ENCODE measurements around the gene PRKAR1B. TPM values are rescaled to one million over a fixed set of nuclear protein-coding genes. Genes with fewer than 3 reads are reported as not detected.

Gene PRKAR1B
- total RNA-seq, 1 donor from 2014 or later = 14.7 TPM

DNA sequence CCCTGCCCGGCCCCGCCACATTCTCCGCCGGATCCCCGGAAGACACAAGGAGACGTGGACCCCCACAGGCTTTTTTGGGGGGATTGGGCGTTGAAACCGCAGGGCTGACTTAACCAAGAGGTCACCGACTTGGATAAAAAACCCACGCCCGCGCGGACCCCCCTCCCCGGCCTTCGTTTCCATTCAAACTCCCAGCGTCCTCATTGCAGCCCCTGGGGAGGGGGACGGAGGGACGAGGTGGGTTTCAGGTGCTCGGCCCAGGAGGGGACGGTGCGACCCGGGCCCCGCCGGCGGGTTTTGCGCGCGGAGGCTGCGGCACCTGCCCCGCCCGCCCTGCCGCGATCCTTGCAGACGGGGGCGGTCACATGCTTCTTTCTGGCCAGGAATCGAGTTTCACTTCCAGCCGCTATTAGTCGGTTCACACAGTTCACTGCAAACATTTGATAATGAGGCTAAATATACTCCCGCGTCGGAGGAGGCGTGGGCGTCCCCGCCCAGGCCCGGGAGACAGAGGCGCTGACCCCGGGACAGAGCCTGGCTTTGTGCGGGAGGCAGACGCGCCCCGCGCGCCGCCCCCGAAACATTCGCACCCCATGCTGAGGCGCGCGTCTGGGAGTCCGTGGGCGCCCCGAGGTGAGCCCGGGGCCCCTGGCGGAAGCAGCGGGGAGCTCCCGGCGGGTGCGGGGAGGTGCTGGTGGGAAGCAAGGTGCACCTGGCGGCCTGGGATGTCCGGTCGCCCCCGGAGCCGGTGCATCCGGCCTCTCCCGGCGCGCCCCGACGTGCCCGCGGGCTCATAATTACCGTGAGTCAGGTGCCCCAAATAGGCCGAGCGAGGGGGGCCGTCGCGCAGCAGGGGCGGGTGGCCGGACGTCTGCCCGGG is 204.8 kb downstream of the PRKAR1B start:
- H3K27me3 Mint-ChIP-seq (ENCODE audit: low read depth, unreplicated experiment) = peaks cover 10% of the 10 kb centered on the region
- FAIRE-seq (no peak), DNase-seq (ENCODE audit: low read depth) (peak; percentile 50)
- no peak overlapping the region for H3K27ac ChIP-seq (ENCODE audit: low read depth, low read length)
- H3K9me3 Mint-ChIP-seq (ENCODE audit: unreplicated experiment) = peaks cover 3% of the 10 kb centered on the region
- H3K36me3 ChIP-seq (ENCODE audit: insufficient read depth, low read length) = no peaks in the 10 kb centered on the region
- TF ChIP-seq CTCF (IDR thresholded peaks at IDR 0.05; ENCODE audit: insufficient read depth, low read depth, low read length) = no peak
- peak; percentile 94 for TF ChIP-seq EZH2 (IDR thresholded peaks at IDR 0.05; ENCODE audit: insufficient read depth, low read length)
- H3K4me2 ChIP-seq (ENCODE audit: low read length) = peak overlapping the region; percentile 83
- peaks cover 18% of the 10 kb centered on the region for H4K20me1 ChIP-seq (ENCODE audit: insufficient read depth, low read length)
- no peaks in the 10 kb centered on the region for H3K4me1 Mint-ChIP-seq (ENCODE audit: low read depth, unreplicated experiment)
- peaks cover 20% of the 10 kb centered on the region for H3K27me3 ChIP-seq (ENCODE audit: insufficient read depth, low read length)
- H3K4me1 ChIP-seq (ENCODE audit: insufficient read depth, low read length) = peaks cover 19% of the 10 kb centered on the region
- H3K36me3 Mint-ChIP-seq (ENCODE audit: low read depth, unreplicated experiment) = no peaks in the 10 kb centered on the region
- H3K9me3 ChIP-seq (ENCODE audit: insufficient read depth, low read depth, low read length) = no peaks in the 10 kb centered on the region
- H3K79me2 ChIP-seq (ENCODE audit: insufficient read depth, low read length) = peaks cover 15% of the 10 kb centered on the region
- no peak overlapping the region for H3K9ac ChIP-seq (ENCODE audit: low read length)
- H3K4me3 Mint-ChIP-seq (ENCODE audit: unreplicated experiment) = no peak overlapping the region
- H3K4me3 ChIP-seq (ENCODE audit: insufficient read depth, low read depth, low read length) = peak overlapping the region; percentile 42
- H3K27ac Mint-ChIP-seq (ENCODE audit: unreplicated experiment) = no peak overlapping the region
- H2AFZ ChIP-seq (ENCODE audit: low read depth, low read length) = no peak overlapping the region

- H3K4me1 ChIP-seq (ENCODE audit: insufficient read depth, low read length) = peaks cover 19% of the 10 kb centered on the region
- no peak overlapping the region for H3K27ac ChIP-seq (ENCODE audit: low read depth, low read length)
- no peaks in the 10 kb centered on the region for H3K36me3 ChIP-seq (ENCODE audit: insufficient read depth, low read length)
- H3K4me3 ChIP-seq (ENCODE audit: insufficient read depth, low read depth, low read length) = peak overlapping the region; percentile 42
- no peaks in the 10 kb centered on the region for H3K9me3 ChIP-seq (ENCODE audit: insufficient read depth, low read depth, low read length)
- Mint-ChIP-seq H3K36me3 (ENCODE audit: low read depth, unreplicated experiment) (no peaks in the 10 kb centered on the region), H3K4me1 (ENCODE audit: low read depth, unreplicated experiment) (no peaks in the 10 kb centered on the region), H3K27ac (ENCODE audit: unreplicated experiment) (no peak overlapping the region), H3K27me3 (ENCODE audit: low read depth, unreplicated experiment) (peaks cover 10% of the 10 kb centered on the region), H3K4me3 (ENCODE audit: unreplicated experiment) (peak overlapping the region; percentile 71), H3K9me3 (ENCODE audit: unreplicated experiment) (peaks cover 2% of the 10 kb centered on the region)
- H3K4me2 ChIP-seq (ENCODE audit: low read length) = peak overlapping the region; percentile 83
- FAIRE-seq (no peak), DNase-seq (ENCODE audit: low read depth) (no peak)
- peaks cover 18% of the 10 kb centered on the region for H4K20me1 ChIP-seq (ENCODE audit: insufficient read depth, low read length)
- H3K9ac ChIP-seq (ENCODE audit: low read length) = peak overlapping the region; percentile 6
- peaks cover 23% of the 10 kb centered on the region for H3K79me2 ChIP-seq (ENCODE audit: insufficient read depth, low read length)
- no peak overlapping the region for H2AFZ ChIP-seq (ENCODE audit: low read depth, low read length)
- TF ChIP-seq EZH2 (IDR thresholded peaks at IDR 0.05; ENCODE audit: insufficient read depth, low read length) (no peak), CTCF (IDR thresholded peaks at IDR 0.05; ENCODE audit: insufficient read depth, low read depth, low read length) (no peak)
- H3K27me3 ChIP-seq (ENCODE audit: insufficient read depth, low read length) = peaks cover 20% of the 10 kb centered on the region
These were observed 205.6 kb downstream of the PRKAR1B start for GRCh38 chr7:521221-522070.

Data from astrocyte (in vitro differentiated cells and primary cell).